Activated naive CD4-positive, alpha-beta T cell treated with Interleukin-2 at 50 U/mL for 16 hours (primary cell): Measurements from ENCODE around the gene CDHR2.

Experiments used
- DNase-seq: peaks from one replicate; pipeline ENCODE4 v3.0.0-alpha.2; 2020

Gene CDHR2

DNA sequence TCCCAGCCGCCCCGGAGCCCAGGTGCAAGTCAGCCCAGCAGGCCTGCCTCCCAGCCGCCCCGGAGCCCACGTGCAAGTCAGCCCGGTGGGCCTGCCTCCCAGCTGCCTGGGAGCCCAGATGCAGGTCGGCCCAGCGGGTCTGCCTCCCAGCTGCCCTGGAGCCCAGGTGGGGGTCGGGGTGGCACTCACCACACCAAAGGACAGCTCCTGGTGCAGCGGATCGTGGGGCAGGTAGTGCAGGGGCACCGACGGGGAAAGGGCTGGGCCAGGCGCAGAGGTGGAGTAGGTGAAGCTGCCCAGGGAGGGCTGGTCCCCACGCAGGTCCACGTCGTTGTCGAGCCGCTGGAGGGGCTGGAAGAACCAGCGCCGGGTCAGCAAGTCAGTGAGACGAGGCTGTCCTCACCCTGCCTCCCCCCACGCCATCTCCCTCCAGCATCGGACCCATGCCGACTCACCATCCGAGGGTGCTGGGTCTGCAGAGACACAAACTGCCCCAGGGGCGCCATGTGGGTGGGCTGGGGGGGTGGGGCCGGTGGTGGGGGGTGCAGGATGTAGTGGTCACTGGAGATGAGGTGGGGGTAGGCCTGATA is 18.7 kb upstream of the CDHR2 start:
- no peak for DNase-seq

GRCh38 chr5:176530983-176531901 is 17.9 kb upstream of the CDHR2 start:
- DNase-seq = peak; percentile 42

- DNase-seq = no peak
These were observed 17.1 kb upstream of the CDHR2 start for GRCh38 chr5:176531902-176532493.

DNA sequence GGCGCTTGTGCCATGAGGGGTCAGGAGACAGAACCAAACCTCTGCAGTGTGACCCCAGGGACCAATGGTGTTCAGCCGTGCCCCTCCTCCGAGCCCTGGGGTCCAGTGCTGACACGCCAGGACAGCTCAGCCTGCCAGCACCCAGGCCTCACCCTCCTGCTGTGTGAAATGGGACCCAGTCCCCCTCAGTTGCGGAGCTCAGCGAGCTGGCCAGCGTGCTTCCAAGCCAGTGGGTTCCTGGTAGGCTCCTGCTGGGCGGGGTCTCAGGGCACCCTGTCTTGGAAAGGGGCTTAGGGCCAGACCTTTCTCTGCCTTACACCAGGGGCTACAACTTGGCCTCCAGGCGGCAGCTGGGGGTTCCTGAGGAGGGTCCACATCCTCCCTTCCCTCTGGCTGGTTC is 16.3 kb upstream of the CDHR2 start:
- DNase-seq = no peak

- DNase-seq = no peak
These were observed 15.8 kb upstream of the CDHR2 start for GRCh38 chr5:176533390-176533789.

GRCh38 chr5:176533894-176534611 is 15.1 kb upstream of the CDHR2 start:
- peak; percentile 49 for DNase-seq

DNA sequence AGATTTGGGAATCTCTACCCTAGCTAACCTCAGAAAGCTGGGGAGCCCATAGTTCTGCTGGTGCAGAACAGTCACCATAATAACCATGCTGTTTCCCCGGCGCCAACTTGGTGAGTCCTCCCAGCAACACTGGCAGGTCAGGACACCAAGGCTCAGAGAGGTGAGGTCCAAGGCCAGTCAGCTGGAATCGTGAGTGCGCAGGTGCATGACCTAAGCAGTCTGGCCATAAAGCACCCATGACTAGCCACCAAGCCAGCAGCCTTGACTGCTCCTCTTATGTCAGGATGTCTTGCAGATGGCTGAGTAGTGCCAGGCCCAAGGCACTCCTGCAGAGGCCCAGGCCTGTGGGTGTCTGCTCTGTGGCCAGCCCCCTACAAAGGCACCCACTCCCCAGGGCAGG is 14.5 kb upstream of the CDHR2 start:
- DNase-seq = no peak

DNA sequence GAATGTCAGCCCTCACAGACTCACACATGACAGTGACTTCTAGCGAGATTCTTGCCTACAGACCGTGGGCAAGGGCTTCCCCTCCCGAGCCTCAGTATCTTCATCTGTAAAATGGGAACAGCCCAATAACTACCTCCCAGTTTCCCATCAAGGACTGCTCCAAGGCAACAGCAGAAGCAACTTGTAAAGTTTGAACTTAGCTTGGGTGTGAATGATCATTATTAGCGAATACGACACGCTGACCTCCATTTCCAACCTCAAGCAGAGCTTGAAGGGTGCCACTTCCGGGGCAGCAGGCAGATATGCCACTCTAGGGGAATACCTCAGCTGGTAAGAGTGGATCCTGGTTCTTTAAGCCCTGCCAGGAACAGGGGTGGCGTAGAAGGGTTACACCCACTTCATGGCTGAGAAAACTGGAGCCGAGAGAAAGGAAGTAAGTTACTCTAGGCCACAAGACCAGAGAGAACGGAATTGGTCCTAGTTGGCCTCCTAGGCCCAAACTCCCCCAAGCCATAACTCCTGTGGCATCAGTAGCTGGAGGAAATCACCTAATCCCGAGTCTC is 14.0 kb upstream of the CDHR2 start:
- peak; percentile 46 for DNase-seq

DNA sequence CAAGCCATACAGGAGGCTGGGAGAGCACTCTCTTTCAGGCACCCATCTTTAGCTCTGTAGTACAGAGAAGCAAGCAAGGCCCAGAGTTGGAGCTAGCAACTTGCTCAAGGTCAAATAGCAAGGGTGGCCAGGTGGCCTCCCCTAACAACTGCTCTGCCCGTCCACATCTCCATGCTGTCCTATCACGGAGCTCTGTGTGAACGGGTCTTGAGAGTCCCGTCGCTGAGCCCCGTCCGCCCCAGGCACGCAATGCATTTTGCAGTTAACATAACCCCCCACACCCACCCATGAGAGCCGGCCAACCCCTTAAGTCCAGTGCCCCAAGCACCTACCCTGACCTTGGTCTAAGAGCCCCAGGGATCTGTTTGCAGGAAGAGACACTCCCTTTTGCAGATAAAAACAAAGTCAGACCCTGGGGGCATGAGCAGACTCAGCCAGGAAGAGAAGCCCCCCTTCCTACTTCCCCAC is 13.4 kb upstream of the CDHR2 start:
- DNase-seq = no peak

- DNase-seq = peak; percentile 83
These were observed 12.8 kb upstream of the CDHR2 start for GRCh38 chr5:176536132-176536901.

GRCh38 chr5:176536902-176537553 is 12.1 kb upstream of the CDHR2 start, which contains the start of gene RNF44:
Gene RNF44, minus strand, starts transcription at chr5:176537402. Its CDS starts 4,930 bp downstream, at chr5:176532472.
- DNase-seq = peak; percentile 98

GRCh38 chr5:176537554-176538229 is 11.4 kb upstream of the CDHR2 start:
- DNase-seq = peak; percentile 97

DNA sequence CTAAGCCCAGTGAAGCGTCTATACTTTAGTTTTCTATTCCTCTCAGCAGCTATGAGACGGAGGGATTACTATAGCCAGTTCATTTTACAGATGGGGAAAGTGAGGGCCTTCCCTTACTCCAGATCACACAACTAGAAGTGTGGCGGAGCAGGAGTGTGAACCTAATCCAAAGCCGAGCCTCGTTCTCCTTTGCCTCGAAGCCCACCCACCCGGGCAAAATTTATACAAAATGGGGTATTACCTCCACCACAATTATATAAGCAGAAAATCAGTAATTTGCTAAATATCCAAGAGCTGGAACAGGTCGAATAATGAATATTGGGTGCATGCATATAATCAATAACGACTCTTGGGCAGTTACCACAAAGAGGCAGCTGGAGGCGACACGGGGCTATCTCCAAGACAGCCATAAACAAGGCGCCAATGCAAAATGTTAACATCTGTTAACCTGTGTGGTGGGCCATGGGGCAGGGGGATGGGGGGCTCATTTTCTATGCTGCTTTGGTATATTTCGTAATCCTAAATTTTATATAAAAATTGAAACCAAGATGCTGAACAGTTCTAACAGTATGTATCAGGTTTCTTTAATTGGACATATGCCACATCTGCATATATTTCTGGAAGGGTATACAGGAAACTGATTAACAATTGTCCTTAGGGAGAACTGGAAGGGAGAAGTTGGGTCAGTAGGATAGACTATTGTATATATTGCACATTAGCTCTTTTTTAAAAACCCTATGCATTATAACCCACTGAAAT is 10.7 kb upstream of the CDHR2 start:
- no peak for DNase-seq

DNA sequence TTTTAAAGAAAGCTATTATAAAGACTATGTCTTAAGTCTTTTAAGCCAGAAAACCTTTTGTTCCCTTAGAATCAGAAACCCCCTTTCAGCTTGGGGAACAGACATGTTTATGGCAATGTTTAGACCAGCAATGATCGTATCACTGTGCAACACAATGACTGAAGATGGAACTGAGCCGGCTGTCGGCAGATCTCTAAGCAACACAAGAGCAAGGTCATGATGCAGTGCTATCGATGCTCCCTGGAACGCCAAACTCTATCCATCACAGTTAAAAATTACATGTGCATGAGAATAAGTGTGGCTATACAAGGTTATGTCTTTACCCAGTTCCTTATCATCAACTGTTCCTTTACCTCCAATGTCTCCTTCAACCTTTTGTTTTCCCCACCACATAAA is 10.2 kb upstream of the CDHR2 start:
- DNase-seq = no peak

DNA sequence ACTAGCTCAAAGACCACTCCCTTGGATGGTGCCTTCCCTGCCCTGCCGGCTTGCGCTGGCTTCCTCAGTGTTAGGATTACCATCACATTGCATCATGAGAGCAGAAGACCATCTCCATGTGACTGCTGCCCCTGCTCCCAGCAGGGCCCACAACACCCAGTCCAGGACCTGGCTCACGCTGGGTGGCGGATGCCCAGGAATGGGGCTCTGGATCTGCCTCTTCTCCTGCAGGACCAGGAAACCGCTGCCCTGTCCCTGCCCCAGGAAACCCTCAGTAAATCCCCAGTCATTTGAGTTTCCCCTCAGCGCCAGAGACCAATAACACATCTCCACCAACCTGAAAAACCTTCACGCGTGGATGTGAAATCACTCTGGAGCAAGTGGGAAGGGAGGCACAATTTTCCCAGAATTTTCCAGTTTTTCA is 8.7 kb upstream of the CDHR2 start:
- no peak for DNase-seq

GRCh38 chr5:176540956-176541337 is 8.2 kb upstream of the CDHR2 start:
- DNase-seq = no peak

- DNase-seq = peak; percentile 60
These were observed 7.6 kb upstream of the CDHR2 start for GRCh38 chr5:176541338-176542134.

DNA sequence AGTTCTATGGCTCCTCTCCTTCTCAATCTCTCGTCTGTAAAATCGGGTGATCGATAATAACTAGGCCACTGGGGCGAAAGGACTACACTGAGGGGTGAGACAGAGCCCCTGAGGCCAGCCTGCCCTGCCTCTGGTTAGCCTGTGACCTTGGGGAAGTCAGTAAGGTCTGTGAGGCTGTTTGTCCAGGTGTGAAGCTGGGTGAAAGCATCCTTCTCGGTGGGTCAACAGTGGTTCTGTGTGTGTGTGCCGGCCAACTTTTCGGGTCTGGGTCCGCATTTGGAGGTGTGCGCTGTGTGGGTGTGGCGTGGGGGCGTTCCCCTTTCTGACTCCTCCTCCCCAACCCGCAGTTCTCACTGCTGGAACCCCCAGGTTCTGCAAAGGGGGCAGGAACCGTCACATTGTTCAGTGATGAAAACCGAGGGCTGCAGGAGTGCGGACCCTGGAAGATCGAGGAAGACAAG is 7.0 kb upstream of the CDHR2 start:
- DNase-seq = peak; percentile 72
